HG02798 (cell line): Measurements from ENCODE around the gene MCF2L2.

Experiments
- ATAC-seq: cut with Tn5 transposase; IDR thresholded peaks from one replicate; pipeline ENCODE4 v1.9.1; 2021; ENCODE audit warnings: mild to moderate bottlenecking; ENCODE audit not compliant: unreplicated experiment, poor library complexity

The MCF2L2 gene

DNA sequence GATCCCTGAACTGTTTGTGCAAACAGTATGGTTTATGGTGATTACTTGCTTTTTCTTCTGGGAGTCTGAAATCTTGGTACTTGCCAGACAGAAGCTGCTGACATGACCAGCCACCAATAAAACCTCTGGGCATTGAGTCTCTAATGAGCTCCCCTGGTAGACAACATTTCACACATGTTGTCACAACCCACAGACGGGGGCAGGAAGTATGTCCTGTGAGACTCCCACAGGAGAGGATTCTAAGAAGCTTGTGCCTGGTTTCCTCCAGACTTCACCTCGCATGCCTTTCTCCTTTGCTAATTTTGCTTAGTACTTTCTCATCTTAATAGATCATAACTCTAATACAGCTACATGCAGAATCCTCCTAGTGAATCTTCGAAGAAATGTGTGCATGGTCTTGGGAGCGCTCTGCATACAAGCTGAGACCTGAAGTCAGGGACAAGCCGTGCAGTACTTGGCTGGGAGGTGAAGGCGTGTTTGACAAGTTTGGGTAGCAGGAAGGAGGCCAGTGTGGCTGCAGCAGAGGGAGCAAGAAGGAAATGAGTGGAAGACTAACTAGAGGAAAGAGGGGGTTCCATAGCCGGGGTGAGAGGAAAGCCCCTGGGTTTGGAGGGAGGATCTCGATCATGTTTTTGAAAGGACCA is 126.4 kb downstream of the MCF2L2 start:
- no peak for ATAC-seq

DNA sequence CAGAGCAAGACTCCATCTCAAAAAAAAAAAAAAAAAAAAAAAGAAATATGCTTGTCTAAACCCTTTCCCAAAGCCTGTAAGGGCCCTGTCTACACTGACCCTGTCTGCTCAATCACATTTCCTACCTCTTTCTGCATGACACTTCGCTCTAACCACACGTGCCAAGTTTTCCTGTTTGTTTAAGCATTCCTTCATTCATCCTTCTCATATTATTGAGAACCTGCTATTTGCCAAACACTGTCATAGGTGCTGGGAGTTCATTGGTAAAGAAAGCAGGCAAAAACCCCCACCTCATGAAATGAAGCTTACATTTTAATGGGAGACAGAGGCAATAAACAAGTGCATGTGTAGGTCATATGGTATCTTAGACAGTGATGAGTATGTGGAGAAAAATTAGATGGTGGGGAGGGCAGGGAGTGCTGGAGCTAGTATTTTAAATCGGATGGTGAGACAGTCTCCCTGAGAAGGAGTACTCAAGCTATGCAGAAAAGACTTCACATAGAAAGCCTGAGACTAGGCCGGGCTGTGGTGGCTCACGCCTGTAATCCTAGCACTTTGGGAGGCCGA is 127.3 kb downstream of the MCF2L2 start:
- no peak for ATAC-seq

DNA sequence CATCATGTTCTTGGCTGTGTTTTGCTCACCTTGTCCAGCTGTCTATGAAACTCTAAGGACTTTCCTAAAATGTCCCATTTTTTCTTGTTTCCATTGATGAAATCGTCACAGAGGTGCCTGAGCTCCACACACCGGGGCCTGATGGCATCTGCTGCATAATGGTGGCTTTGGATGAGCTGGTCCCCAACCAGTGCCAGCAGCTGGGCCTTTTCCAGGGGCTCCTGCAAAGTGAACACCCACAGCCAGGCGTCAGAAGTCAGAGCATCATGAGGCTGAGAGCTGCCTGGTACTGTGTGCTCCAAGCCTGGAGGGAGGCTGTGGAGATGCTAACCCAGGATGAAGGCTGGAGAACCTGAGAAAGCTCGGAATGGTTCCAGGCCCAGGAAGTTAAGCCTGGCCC is 128.4 kb downstream of the MCF2L2 start:
- no peak for ATAC-seq

DNA sequence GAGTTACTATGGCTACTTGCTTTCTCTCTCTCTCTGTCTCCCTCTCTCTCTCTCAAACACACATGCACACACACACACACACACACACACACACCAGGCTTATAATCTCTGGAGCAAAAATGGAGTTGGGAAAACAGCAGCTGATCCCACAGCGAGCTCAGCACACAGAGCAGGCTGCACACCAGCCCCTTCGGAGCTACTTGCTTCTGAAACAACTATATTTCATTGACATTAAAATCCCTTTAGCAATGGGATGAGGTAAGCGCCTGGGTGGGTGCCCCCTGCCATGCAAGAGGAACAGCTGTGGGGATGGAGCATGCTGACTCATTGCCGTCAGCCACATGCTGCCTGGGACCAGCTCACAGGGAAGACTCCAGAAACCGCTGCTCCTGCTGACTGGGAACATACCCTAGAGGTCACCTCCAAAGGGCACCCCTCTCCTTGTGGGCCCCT is 129.7 kb downstream of the MCF2L2 start:
- no peak for ATAC-seq

DNA sequence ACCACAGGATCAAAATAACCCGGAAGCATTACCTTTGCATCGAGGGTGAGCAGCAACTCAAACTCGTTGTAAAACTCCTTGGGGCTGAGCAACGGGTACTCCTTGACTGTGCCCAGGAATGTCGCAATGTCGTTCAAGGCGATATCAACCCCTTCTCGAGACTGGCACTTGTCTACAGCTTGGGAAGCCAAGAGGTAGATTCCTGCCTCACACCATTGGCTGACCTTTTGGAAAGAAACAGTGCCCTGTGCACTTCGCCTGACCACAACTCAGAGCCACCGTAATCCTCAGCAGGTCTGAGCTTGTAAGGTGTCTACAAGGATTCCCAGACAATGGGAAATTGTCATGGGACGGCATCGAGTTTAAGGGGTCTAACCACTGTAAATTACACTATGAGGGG is 131.5 kb downstream of the MCF2L2 start:
- ATAC-seq, result no peak

DNA sequence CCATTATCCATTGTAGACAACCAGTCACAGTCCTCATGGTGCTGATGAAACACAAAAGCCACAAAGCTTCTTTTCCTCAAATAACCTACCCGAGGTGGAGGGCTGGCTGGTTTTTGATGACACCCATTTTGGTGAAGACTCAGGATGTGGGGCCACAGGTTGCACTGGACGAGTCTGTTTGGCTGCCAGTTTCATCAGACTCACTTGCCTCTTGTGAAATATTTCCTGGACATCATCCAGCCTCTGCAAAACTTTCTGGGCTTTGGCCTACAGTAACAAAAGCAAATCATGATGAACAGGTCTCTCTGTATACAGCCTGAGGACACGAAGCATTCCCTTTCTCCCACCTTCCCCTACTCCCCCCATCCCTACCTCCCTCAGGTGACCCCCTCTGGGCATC is 133.2 kb downstream of the MCF2L2 start:
- ATAC-seq, result no peak

DNA sequence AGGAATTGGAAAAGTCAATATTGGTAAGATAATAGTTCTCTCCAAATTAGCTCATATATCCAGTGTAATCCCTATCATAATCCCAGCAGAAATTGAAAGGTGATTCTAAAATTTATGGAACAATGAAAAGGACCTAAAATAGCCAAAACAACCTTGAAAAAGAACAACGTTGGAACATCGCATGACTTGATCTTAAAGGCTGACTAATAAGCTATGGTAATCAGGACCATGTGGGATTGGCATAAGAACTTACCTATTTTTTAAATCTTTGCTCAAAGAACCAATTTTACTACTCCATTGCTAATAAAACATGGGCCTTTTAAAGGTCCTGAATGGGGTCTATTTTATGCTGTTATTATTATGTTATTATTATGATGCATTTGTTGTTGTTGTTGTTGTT is 134.5 kb downstream of the MCF2L2 start:
- no peak for ATAC-seq

DNA sequence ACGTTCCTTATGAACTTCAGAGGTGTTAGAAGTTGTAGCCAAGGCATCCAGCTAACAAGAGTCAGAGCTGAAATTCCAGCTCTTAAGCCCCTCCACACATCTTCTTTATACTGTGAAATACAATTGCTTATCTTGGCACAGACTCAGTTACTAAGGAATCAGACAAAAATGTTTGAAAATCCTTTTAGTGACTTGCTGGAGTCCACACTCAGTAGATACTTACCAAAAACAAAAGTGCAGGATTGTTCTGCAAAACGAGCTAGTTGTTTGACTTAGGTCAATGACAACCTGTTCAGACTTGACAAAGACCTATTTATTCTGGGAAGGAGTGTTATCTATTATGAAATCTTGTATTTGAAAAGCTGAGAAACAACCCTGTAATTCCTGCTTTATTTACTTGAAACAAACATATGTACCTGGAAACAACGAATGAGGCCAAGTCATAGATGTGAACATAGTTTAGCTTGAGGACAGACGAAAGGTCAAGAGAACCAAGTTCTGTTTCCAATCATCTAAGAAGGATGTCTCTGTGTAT is 136.9 kb downstream of the MCF2L2 start:
- ATAC-seq, result no peak

DNA sequence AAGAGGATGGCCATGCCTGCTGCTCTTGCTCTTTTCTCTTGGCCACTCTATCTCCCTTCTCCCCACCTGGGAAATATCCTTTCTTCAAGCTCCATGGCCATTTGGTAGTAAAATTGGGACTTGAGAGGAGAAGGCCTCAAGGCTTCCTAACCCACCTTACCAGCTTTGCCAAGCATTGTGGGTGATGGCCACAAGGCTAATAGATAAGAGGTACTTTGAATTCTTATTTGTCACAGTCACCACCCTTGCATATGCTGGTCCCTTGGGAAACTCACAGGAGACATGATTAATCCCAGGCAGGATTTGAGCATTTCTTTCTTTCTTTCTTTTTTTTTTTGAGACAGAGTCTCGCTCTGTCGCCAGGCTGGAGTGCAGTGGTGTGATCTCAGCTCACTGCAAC is 138.2 kb downstream of the MCF2L2 start:
- no peak for ATAC-seq

DNA sequence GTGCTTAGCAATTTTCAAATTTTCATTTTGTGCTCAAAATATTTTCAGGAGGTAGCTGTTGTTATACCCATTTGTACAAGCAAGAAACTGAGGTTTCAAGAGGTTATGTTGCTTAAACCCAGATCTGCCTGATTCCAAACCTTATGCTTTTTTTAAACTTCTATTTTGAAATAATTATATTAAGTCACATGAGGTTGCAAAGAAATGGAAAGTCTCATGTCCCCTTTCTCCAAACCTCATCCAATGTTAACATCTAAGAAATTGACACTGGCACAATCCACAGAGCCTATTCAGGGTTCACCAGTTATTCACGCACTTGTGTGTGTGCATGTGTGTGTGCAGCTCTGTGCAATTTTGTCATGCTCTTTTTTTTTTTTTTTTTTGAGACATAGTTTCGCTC is 140.3 kb downstream of the MCF2L2 start:
- no peak for ATAC-seq

DNA sequence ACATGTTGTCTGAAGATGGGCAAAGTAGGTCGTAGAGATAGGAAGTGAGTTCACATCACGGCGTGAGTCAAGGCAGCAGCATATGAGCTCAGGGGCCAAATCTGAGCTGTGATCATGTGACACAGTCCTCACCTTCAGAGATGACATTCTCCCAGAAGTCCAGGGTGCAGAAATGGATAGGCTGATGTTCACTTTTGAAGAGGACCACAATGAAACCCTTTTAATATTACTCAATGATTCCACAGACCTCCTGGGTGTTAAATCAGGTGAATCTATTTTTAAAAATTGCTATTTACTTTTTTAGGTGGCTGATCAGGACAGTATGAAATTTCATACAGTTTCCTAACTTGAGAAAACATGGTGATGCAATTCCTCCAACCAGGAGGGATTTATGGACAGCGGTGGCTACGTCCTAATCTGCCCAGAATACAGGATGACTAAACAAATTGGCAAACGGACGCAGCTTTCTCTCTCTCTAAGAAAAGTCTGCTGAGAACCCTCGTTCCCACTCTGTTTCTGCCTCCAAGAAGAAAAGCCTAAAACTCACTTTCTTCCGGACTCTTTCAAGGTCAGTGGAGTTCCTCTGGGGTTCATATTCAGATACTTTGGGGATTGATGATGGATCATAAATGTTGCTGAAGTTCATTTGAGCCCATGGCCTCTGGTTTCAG is 141.0 kb downstream of the MCF2L2 start:
- no peak for ATAC-seq

DNA sequence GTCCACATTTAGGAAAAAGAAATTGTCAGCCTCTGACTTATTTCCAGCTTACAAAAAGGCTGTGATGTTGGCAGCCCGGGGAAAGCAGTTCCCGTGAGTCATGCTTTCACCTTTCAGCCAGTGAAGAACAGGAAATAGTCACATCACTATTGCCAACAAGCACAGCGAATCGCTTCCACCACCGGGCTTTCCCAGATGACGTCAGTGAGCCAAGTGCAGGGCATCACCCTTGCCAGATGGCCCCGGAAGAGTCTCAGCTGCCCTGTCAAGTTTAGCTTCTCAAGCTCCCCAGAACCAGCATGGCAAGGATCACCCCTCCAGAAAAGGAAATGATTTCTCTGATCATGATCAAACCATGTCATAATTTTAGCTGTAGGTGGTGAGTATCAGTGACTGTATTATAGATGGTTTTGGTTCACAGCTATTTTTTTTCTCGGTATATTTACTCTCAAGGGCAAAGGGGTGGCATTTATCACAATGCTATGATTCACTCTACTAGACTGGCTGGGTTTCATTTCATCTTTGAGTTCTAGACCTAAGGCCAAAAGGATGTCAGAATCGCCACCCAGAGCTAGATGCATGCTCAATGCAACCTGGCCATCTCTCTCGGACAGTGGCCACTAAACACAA is 142.5 kb downstream of the MCF2L2 start:
- ATAC-seq, result peak; percentile 98

DNA sequence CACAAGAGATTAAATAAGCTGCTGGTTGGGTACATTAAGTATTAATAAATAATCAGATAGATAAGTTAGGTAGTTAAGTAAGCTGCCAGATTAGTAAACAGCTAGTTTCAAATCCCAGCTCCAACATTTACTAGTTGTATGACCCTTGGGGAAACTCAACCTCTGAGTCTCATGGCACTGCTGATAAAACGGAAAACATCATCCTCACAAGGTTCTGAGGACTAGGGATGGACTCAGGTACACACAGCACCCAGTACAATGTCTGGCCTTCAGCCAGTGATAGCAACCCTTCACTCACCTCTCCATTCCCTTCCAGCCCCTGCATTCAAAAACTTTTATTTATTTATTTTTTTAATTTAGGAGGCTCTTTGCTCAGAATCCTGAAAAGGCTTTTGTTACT is 143.1 kb downstream of the MCF2L2 start:
- ATAC-seq, result no peak

DNA sequence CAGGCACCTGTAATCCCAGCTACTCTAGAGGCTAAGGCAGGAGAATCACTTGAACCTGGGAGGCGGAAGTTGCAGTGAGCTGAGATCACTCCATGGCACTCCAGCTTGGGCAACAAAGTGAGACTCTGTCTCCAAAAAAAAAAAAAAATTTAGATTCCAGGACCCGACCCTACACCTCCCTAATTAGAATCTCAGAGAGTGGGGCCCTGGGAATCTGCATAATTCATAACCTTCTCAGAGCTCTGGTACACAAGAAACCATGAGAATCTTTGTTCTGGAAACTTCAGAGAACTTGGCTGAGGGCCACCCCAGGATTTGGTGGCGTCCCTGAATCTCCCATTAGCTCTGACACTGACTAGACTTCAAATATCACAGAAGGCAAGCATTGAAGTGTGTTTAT is 143.8 kb downstream of the MCF2L2 start:
- ATAC-seq, result no peak

DNA sequence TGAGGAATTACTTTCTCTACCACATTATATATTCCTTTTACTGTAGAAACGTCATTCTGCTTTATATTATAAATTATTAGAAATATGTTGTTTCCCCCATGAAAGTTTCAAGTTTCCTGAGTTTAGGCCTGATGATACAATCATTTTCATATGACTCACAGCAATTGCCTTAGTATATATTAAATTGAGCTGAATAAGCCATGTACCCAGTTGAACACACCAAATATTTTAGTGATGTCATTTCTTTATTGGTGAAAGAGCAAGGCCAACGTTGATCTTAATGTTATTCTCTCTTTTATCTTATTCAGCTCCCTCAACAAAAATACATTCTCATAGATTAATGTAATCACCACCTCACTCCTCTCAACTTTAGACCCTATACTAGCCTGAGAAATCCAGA is 144.5 kb downstream of the MCF2L2 start:
- no peak for ATAC-seq

DNA sequence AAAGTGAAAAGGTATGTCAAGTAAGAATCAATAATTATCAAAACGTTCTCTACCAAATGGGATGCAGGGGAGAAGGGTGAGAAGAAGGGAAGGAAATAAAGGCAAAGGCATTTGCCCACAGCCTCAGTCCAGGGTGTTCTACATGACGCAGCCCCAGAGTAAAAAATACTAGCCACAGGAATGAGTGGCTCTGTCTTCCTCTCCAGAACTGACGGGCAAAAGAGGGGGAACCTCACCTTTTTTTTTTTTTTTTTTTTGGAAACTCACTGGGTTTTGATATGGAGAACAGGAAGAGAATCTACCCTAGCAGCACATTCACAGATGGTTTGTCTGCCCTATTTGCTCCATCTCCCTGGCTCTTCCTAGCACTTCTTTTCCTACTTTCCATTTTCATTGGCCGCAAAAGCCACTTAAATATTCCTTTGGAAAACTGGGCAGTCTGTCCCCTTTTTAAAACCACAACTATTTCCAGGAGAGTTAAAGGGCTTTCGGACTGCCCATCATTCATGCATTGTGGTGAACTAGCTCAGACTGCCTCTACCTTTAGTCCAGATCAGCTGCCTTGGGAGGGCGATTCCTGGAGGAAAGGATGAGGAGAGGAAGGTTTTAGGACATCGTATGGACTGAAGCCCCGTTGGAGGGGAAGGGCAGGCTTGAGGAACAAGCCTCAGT is 147.2 kb downstream of the MCF2L2 start:
- ATAC-seq, result no peak

DNA sequence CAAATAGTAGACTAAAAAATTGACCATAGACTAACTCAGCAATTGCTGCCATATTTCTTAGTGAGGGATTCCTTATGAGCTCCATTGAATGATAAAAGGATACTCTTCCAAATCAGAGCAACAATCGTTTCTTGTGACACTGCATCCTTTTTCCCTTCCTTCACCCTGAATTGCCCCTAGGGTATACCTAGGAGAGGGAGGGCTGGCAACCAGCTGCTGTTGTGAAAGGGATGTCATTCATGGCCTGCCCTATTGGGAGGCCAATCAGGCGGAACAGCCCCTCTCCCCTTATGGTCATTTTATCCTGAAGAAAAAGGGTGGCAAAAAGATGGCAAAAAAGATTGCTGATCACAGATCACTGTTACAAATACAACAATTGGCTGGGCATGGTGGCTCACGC is 149.0 kb downstream of the MCF2L2 start:
- no peak for ATAC-seq

DNA sequence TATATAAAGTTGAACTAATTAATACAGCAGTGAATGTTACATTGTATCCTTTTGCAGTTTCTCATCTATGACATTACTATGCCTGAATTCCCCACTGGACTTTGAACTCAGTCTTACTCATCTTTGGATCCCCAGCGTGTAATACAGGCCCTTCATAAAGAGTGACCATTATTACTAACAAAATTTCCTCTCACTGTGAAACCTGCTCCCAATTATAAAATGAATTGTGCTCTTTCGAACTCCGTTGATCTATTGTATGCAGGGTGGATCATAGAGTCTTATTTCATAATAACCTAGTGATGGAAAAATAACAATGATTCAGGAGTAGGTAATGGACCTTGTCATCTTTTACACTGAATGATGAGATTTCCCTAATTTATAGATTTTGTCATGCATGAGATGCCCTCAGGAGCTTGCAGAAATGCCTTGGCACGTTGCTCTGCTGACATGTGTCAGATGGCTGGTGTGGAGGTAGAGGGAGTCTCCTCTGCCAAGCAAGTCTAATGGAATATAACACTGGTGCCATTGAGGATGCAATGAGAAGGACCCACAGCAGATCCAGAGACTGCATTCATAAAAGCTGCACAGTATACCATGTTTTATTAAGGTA is 149.8 kb downstream of the MCF2L2 start:
- ATAC-seq, result no peak

DNA sequence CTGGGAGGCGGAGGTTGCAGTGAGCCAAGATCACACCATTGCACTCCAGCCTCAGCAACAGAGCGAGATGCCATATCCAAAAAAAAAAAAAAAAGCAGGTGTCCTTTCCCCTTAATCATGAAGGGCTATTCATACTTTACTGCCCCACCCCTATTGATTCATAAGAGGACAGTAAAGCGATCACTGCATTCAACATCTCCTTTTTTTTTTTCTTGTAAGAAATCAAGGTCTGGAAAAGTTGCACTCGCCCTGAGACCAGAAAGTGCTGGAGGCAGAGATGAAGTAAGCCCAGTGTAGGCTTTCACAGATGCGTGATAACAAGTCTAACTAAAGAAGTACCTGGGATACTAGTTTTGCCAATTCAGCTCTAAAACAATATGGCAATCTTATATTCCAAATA is 151.2 kb downstream of the MCF2L2 start:
- ATAC-seq, result no peak

DNA sequence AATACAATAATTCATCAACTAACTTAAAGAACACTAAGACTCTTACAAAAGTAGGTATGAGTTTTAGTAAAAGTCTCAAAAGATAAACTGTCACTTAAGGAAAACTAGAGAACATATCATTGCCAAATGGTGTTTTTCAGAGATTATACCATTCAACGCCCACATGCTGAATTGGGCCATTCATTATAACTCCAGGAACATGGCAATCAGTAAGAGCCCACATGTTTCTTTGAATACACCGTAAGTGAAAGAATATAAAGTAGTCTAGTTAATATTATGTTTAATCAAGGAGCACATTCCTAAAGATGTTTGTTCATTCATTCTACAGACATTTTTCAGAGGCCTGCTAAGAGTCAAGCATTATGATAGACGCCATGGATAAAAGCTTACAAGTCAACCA is 152.5 kb downstream of the MCF2L2 start:
- no peak for ATAC-seq
